AG09319 (cell line): ENCODE data around the gene P3H3.

Experiments
- DNase-seq: peaks from one replicate; pipeline ENCODE4 v3.0.0-alpha.2; 2010; ENCODE audit warnings: low read depth; ENCODE audit errors: extremely low read depth
- CTCF ChIP-seq: IDR thresholded peaks from 2 replicates; pipeline ENCODE4 v1.5.1; 2011; ENCODE audit warnings: low read depth, mild to moderate bottlenecking, inconsistent platforms, low read length, moderate library complexity

The P3H3 gene

GRCh38 chr12:6827982-6828780 lies at the start of gene P3H3:
Gene P3H3, plus strand, starts transcription at chr12:6828407. Its CDS starts 34 bp downstream, at chr12:6828441.
- DNase-seq = no peak
- no peak; the same call in 1 of the 2 replicates for TF ChIP-seq CTCF

GRCh38 chr12:6778574-6779550 lies 49.3 kb upstream of the P3H3 start:
- TF ChIP-seq CTCF = peak; percentile 97
- peak; percentile 85 for DNase-seq

- no peak for TF ChIP-seq CTCF
- DNase-seq = no peak
Measured at GRCh38 chr12:6779708-6780432, 48.3 kb upstream of the P3H3 start.

- DNase-seq = no peak
- TF ChIP-seq CTCF = no peak
Measured at GRCh38 chr12:6780573-6780972, 47.6 kb upstream of the P3H3 start.

- TF ChIP-seq CTCF = no peak
- no peak for DNase-seq
Measured at GRCh38 chr12:6782119-6782518, 46.1 kb upstream of the P3H3 start.

GRCh38 chr12:6782850-6783566 lies 45.2 kb upstream of the P3H3 start:
- no peak for TF ChIP-seq CTCF
- DNase-seq = no peak
